GM13976 (cell line): ENCODE results near the gene VRK3.

ENCODE experiments used
- DNase-seq: peaks from one replicate; pipeline ENCODE4 v3.0.0; 2012; ENCODE audit warnings: low spot score
- in situ Hi-C: fragments of 300-500 bp; cut with MboI; formaldehyde crosslinking; loops from one replicate; pipeline ENCODE4 v1.12.0; 2022; ENCODE audit warnings: low sequenced_read_pairs, mixed read lengths, inconsistent platforms; ENCODE audit not compliant: unreplicated experiment
- TF ChIP-seq, protein P1 (sequence below): IDR thresholded peaks from 2 replicates; pipeline ENCODE4 v1.5.1; 2012; ENCODE audit warnings: borderline replicate concordance, mild to moderate bottlenecking; ENCODE audit not compliant: insufficient read depth; ENCODE audit errors: extremely low read depth, missing control alignments, control extremely low read depth

The VRK3 gene

DNA sequence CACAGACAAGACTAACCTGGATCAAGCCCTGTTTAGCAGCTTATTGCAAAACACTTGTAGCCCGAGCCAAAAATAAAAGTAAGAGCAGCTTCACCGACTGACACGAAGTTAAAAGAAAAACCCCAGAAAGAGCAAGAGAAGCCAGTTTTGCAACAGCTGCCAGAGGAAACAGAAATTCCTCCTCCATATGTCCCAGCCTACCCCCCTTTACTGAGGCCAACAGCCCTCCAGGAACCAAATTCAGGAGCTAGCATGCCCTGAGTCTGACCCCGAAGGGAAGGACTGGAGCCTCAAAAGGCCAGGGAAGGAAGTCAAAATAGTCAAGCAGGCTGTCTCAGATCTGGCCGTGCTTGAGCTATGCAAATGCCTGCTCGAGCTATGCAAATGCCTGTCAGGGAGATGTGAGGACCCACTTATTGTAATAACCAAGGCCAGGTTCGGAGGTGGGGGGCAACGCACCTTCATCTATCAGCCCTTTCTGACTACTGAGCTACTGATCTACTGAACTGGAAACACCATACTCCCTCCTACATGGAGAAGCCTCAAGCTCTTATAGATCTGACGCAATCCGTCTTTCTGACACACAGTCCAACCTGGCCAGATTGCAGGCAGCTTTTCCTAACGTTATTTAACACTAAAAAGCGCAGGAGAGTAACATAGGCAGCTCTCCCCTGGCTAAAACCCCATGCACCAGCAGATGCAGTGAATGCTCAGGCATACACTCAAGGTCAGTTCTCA lies 70.9 kb downstream of the VRK3 start:
- in situ Hi-C loops, result no loop called here
- no peak for DNase-seq
- TF ChIP-seq, protein P1, sequence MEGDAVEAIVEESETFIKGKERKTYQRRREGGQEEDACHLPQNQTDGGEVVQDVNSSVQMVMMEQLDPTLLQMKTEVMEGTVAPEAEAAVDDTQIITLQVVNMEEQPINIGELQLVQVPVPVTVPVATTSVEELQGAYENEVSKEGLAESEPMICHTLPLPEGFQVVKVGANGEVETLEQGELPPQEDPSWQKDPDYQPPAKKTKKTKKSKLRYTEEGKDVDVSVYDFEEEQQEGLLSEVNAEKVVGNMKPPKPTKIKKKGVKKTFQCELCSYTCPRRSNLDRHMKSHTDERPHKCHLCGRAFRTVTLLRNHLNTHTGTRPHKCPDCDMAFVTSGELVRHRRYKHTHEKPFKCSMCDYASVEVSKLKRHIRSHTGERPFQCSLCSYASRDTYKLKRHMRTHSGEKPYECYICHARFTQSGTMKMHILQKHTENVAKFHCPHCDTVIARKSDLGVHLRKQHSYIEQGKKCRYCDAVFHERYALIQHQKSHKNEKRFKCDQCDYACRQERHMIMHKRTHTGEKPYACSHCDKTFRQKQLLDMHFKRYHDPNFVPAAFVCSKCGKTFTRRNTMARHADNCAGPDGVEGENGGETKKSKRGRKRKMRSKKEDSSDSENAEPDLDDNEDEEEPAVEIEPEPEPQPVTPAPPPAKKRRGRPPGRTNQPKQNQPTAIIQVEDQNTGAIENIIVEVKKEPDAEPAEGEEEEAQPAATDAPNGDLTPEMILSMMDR, result no peak

- DNase-seq, result no peak
- TF ChIP-seq, protein P1, result no peak
- in situ Hi-C loops, result no loop called here
Observed at GRCh38 chr19:49953416-49953815, 71.8 kb downstream of the VRK3 start.

- TF ChIP-seq, protein P1, result no peak
- in situ Hi-C loops, result no loop called here
- no peak for DNase-seq
Observed at GRCh38 chr19:49952906-49953305, 72.3 kb downstream of the VRK3 start.

DNA sequence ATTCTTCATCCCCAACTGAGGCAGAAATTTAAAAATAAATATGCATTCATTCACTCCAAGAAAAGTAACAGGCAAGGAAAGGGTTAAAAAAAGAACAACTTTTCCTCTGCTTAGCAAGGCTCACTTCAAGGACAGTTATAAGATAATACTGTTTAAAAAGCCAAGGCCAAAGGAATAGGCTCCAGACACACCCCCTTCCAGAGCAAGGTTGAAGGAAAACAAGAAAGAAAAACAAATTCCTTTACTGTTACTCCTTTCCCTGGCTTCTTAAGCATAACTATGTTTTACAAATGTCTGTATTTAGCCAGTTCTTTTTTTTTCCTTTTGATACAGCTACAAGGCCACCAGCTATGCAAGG lies 72.7 kb downstream of the VRK3 start:
- TF ChIP-seq, protein P1, result no peak
- in situ Hi-C loops, result no loop called here
- no peak for DNase-seq

DNA sequence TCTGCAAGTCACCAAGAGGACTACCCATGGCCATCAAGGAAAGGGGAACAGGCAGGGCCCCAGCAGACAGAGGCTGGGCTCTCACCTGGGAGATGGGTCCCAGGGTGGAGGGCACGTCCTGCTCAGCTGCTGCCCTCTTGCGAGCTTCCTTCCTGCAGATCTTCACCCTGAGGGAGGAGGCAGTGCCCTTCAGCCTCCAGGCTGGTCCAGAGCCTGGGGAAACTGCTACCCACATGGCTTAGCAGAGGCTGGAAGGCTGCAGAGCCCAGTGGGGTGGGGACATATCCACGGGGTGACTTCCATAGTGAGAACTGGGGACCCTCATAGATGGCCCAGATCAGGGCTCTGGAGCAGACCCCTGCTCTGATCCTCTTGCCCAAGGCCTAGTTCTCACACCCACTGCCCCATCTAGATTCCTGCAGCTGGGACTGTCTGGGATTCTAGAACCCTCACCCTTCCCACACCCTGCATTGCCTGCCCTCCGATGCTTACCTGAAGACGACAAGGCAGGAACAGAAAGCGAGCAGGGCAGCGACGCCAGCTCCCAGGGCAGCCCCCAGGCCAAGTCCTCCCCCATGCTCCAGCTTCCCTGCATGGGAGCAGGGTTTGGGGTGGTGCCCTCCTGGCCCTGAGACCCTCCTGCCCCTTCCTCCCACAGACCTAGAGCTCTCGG lies 73.2 kb downstream of the VRK3 start:
- in situ Hi-C loops, result no loop called here
- TF ChIP-seq, protein P1, result no peak
- no peak for DNase-seq

DNA sequence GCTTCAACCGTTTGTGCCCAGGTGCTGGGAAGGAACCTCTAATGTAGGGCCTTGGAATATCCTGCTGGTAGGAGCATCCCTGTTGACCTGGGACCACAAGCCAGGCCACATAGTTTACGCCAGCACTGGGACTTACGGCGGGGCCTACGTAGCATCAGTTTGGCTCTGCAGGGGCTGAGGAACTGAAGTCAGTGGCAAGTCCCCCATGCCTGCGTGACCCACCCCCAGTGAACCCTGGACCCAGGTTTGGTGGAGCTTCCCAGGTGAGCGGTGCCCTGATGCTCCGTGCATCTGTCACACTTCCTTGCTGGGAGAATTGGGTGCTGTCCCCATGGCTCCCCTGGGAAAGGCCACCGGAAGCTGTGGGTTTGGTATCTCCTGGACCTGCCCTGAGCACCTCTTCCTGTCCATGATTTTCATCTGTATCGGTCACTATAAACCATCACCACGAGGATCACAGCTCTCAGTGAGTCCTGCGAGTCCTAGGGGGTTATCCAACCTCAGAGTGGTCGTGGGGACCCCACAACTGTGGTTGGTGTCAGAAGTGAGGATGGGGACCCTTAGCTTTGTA lies 74.1 kb downstream of the VRK3 start:
- in situ Hi-C loops, result no loop called here
- no peak for DNase-seq
- TF ChIP-seq, protein P1, result no peak
